ENCODE measurements around the gene NOS1AP.

The NOS1AP gene

DNA sequence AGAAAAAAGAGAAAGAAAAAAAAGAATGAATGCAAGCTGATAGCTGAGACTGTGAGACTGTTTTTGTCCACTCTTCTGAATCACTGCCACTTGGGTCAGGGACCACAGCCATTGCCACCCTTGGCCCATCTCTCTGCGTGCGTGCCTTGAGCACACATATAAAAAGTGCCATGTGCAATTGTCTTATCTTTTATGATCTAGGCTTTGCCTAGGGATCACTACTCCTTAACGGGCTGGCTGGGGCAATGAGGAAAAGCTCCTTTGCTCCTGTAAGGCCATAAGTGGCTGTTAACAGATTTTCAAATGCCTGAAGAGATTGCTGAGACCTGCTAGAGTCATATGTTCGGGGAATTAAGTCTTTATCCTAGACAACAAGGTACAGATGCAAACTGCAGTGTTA lies 299.0 kb downstream of the NOS1AP start:
- no peak for DNase-seq (ENCODE audit: insufficient read length)
- FAIRE-seq = no peak
- TF ChIP-seq POLR2AphosphoS5 (IDR thresholded peaks at IDR 0.05; ENCODE audit: low read depth, low read length) (no peak), TAF1 (IDR thresholded peaks at IDR 0.05; ENCODE audit: borderline replicate concordance, low read depth, low read length) (no peak), POLR2A (IDR thresholded peaks at IDR 0.05; ENCODE audit: low read depth, low read length) (no peak)

GRCh38 chr1:162369571-162369970 lies 300.1 kb downstream of the NOS1AP start:
- FAIRE-seq (no peak), DNase-seq (ENCODE audit: insufficient read length) (no peak)
- no peak for TF ChIP-seq POLR2A (IDR thresholded peaks at IDR 0.05; ENCODE audit: low read depth, low read length)
- TF ChIP-seq TAF1 (IDR thresholded peaks at IDR 0.05; ENCODE audit: borderline replicate concordance, low read depth, low read length) = no peak
- no peak for TF ChIP-seq POLR2AphosphoS5 (IDR thresholded peaks at IDR 0.05; ENCODE audit: low read depth, low read length)

GRCh38 chr1:162370161-162370560 lies 300.7 kb downstream of the NOS1AP start:
- TF ChIP-seq POLR2AphosphoS5 (IDR thresholded peaks at IDR 0.05; ENCODE audit: low read depth, low read length) = no peak
- TF ChIP-seq TAF1 (IDR thresholded peaks at IDR 0.05; ENCODE audit: borderline replicate concordance, low read depth, low read length) = no peak
- no peak for TF ChIP-seq POLR2A (IDR thresholded peaks at IDR 0.05; ENCODE audit: low read depth, low read length)
- FAIRE-seq = no peak

GRCh38 chr1:162370721-162371120 lies 301.2 kb downstream of the NOS1AP start:
- TF ChIP-seq POLR2A (IDR thresholded peaks at IDR 0.05; ENCODE audit: low read depth, low read length) (no peak), POLR2AphosphoS5 (IDR thresholded peaks at IDR 0.05; ENCODE audit: low read depth, low read length) (no peak), TAF1 (IDR thresholded peaks at IDR 0.05; ENCODE audit: borderline replicate concordance, low read depth, low read length) (no peak)
- no peak for DNase-seq (ENCODE audit: insufficient read length)
- FAIRE-seq = no peak

More at GRCh38 chr1:162370161-162370560, 300.7 kb downstream of the NOS1AP start:
- DNase-seq (ENCODE audit: insufficient read length) = no peak

DNA sequence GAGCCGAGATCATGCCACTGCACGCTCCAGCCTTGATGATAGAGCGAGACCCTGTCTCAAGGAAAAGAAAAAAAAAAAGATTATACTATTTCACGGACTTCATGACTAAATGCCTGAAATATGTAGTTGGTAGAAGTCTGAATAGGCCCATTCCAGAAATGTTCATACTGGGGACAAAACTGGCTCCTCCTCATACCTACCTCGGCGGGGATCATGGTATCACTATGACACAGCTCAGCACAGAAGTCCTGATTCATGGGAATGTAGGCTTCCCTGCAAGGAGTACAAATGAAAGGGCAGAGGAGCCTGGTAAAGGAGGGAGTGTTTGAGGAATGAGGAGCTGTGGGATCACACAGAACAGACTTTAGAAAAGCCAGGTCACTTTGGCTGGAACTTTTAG lies 302.1 kb downstream of the NOS1AP start:
- DNase-seq (ENCODE audit: insufficient read length) (no peak), FAIRE-seq (no peak)
- TF ChIP-seq POLR2A (IDR thresholded peaks at IDR 0.05; ENCODE audit: low read depth, low read length) = no peak
- TF ChIP-seq POLR2AphosphoS5 (IDR thresholded peaks at IDR 0.05; ENCODE audit: low read depth, low read length) = no peak
- no peak for TF ChIP-seq TAF1 (IDR thresholded peaks at IDR 0.05; ENCODE audit: borderline replicate concordance, low read depth, low read length)

GRCh38 chr1:162372159-162373071 lies 302.9 kb downstream of the NOS1AP start:
- no peak for FAIRE-seq

GRCh38 chr1:162373072-162373427 lies 303.6 kb downstream of the NOS1AP start:
- DNase-seq (ENCODE audit: insufficient read length) (no peak), FAIRE-seq (no peak)
- TF ChIP-seq POLR2A (IDR thresholded peaks at IDR 0.05; ENCODE audit: low read depth, low read length) (no peak), POLR2AphosphoS5 (IDR thresholded peaks at IDR 0.05; ENCODE audit: low read depth, low read length) (no peak), TAF1 (IDR thresholded peaks at IDR 0.05; ENCODE audit: borderline replicate concordance, low read depth, low read length) (no peak)

More at GRCh38 chr1:162372159-162373071, 302.9 kb downstream of the NOS1AP start:
- TF ChIP-seq TAF1 (IDR thresholded peaks at IDR 0.05; ENCODE audit: borderline replicate concordance, low read depth, low read length) (no peak), POLR2AphosphoS5 (IDR thresholded peaks at IDR 0.05; ENCODE audit: low read depth, low read length) (no peak), POLR2A (IDR thresholded peaks at IDR 0.05; ENCODE audit: low read depth, low read length) (no peak)
- no peak for DNase-seq (ENCODE audit: insufficient read length)

DNA sequence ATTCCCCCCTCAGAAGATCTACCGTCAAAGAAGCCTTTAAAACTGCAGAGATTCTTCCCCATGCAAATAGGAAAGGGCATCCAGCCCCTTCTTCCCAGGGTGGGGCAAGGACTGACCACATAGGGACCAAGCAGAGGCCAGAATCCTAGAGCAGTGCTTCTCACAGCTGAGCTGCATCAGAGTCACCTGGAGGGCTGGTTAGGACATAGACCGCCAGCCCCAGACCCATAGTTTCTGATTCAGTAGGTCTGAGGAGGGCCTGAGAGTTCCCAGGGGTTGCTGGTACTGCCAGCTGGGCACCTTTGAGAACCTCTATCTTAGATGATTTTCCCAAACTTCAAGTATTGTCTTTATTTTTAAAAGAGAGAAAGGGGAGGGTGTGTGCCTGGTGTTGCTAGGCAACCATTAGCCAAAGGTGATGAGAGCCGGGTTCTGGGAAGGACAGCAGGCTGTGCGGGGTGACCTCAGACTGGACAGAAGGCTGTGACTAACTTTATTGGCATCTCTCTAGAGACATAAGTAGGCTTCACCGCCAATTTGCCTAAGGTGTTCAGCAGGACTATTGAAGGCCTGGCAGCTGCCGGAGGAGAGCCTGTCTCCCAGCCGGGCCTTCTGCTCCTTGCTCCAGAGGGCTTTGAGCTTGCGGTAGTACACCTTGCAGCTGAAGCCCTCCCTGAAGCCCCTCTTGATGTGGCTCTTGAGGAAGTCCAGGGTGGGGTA lies 304.2 kb downstream of the NOS1AP start:
- FAIRE-seq (no peak), DNase-seq (ENCODE audit: insufficient read length) (no peak)
- TF ChIP-seq POLR2AphosphoS5 (IDR thresholded peaks at IDR 0.05; ENCODE audit: low read depth, low read length) = no peak
- TF ChIP-seq POLR2A (IDR thresholded peaks at IDR 0.05; ENCODE audit: low read depth, low read length) = no peak
- no peak for TF ChIP-seq TAF1 (IDR thresholded peaks at IDR 0.05; ENCODE audit: borderline replicate concordance, low read depth, low read length)

- no peak for FAIRE-seq
- no peak for DNase-seq (ENCODE audit: insufficient read length)
- TF ChIP-seq TAF1 (IDR thresholded peaks at IDR 0.05; ENCODE audit: borderline replicate concordance, low read depth, low read length) = no peak
These were observed 304.9 kb downstream of the NOS1AP start for GRCh38 chr1:162374406-162374805.

- FAIRE-seq (no peak), DNase-seq (ENCODE audit: insufficient read length) (no peak)
- no peak for TF ChIP-seq POLR2A (IDR thresholded peaks at IDR 0.05; ENCODE audit: low read depth, low read length)
- TF ChIP-seq POLR2AphosphoS5 (IDR thresholded peaks at IDR 0.05; ENCODE audit: low read depth, low read length) = no peak
- no peak for TF ChIP-seq TAF1 (IDR thresholded peaks at IDR 0.05; ENCODE audit: borderline replicate concordance, low read depth, low read length)
These were observed 306.0 kb downstream of the NOS1AP start for GRCh38 chr1:162375463-162375862.

DNA sequence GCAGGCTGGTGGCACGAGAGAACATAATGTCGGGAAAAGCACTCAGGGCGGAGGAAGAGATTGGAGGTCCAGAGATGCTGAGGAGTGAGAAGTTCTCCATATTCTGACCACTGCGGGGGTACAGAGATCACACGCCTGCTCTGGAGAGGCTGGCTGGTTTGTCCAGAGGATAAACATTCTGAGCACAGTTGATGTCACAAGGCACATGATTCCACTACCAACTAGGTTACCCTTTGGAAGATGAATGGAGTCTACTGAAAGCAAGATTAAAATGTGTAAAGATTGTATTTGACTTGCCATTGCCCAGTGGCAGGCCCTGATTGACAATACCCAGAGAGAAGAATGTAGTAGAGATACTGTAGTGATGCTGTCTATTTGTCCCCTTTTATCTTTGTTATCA lies 307.2 kb downstream of the NOS1AP start, which contains the start of gene SPATA46:
TSS of gene SPATA46 (minus strand) at position 164 of the 400 bp plus-strand sequence. CDS start at position 100, 64 bp downstream.
- no peak for TF ChIP-seq POLR2A (IDR thresholded peaks at IDR 0.05; ENCODE audit: low read depth, low read length)
- FAIRE-seq (no peak), DNase-seq (ENCODE audit: insufficient read length) (no peak)
